ENCODE measurements around the gene UNC13D. TPM values are rescaled to one million over a fixed set of nuclear protein-coding genes. Genes with fewer than 3 reads are reported as not detected.

Gene UNC13D
- total RNA-seq, 1 donor from 2014 or later, result 2.7 TPM

- H3K9me3 ChIP-seq (ENCODE audit: insufficient read depth, low read depth, low read length), result no peaks in the 10 kb centered on the region
- DNase-seq (ENCODE audit: low read depth), result no peak
- H3K27ac ChIP-seq (ENCODE audit: low read depth, low read length), result no peak overlapping the region
- H3K9me3 Mint-ChIP-seq (ENCODE audit: unreplicated experiment), result no peaks in the 10 kb centered on the region
- peaks cover 11% of the 10 kb centered on the region for H3K4me1 Mint-ChIP-seq (ENCODE audit: low read depth, unreplicated experiment)
- H3K36me3 Mint-ChIP-seq (ENCODE audit: low read depth, unreplicated experiment), result peaks cover 14% of the 10 kb centered on the region
- TF ChIP-seq CTCF (IDR thresholded peaks at IDR 0.05; ENCODE audit: insufficient read depth, low read depth, low read length), result no peak
- no peak for TF ChIP-seq EZH2 (IDR thresholded peaks at IDR 0.05; ENCODE audit: insufficient read depth, low read length)
- no peak overlapping the region for H2AFZ ChIP-seq (ENCODE audit: low read depth, low read length)
- no peak overlapping the region for H3K4me3 Mint-ChIP-seq (ENCODE audit: unreplicated experiment)
- H3K79me2 ChIP-seq (ENCODE audit: insufficient read depth, low read length), result no peaks in the 10 kb centered on the region
- no peaks in the 10 kb centered on the region for H3K27me3 ChIP-seq (ENCODE audit: insufficient read depth, low read length)
- H3K4me3 ChIP-seq (ENCODE audit: insufficient read depth, low read depth, low read length), result no peak overlapping the region
- no peak overlapping the region for H3K4me2 ChIP-seq (ENCODE audit: low read length)
- H3K9ac ChIP-seq (ENCODE audit: low read length), result no peak overlapping the region
- FAIRE-seq, result no peak
- H3K36me3 ChIP-seq (ENCODE audit: insufficient read depth, low read length), result peaks cover 8% of the 10 kb centered on the region
- no peaks in the 10 kb centered on the region for H3K27me3 Mint-ChIP-seq (ENCODE audit: low read depth, unreplicated experiment)
- no peak overlapping the region for H3K27ac Mint-ChIP-seq (ENCODE audit: unreplicated experiment)
- peaks cover 11% of the 10 kb centered on the region for H3K4me1 ChIP-seq (ENCODE audit: insufficient read depth, low read length)
- H4K20me1 ChIP-seq (ENCODE audit: insufficient read depth, low read length), result peaks cover 7% of the 10 kb centered on the region
Measured at GRCh38 chr17:75818326-75818885, 25.8 kb downstream of the UNC13D start.

GRCh38 chr17:75817571-75817970 is 26.6 kb downstream of the UNC13D start:
- no peak overlapping the region for H3K4me3 Mint-ChIP-seq (ENCODE audit: unreplicated experiment)
- Histone ChIP-seq H3K27ac (ENCODE audit: low read depth, low read length) (no peak overlapping the region), H3K27me3 (ENCODE audit: insufficient read depth, low read length) (no peaks in the 10 kb centered on the region), H3K4me2 (ENCODE audit: low read length) (no peak overlapping the region), H3K4me1 (ENCODE audit: insufficient read depth, low read length) (peaks cover 11% of the 10 kb centered on the region), H4K20me1 (ENCODE audit: insufficient read depth, low read length) (peaks cover 7% of the 10 kb centered on the region), H3K4me3 (ENCODE audit: insufficient read depth, low read depth, low read length) (no peak overlapping the region), H3K9ac (ENCODE audit: low read length) (no peak overlapping the region), H3K9me3 (ENCODE audit: insufficient read depth, low read depth, low read length) (no peaks in the 10 kb centered on the region), H3K79me2 (ENCODE audit: insufficient read depth, low read length) (no peaks in the 10 kb centered on the region), H2AFZ (ENCODE audit: low read depth, low read length) (no peak overlapping the region), H3K36me3 (ENCODE audit: insufficient read depth, low read length) (peaks cover 11% of the 10 kb centered on the region)
- peaks cover 11% of the 10 kb centered on the region for H3K4me1 Mint-ChIP-seq (ENCODE audit: low read depth, unreplicated experiment)
- no peaks in the 10 kb centered on the region for H3K27me3 Mint-ChIP-seq (ENCODE audit: low read depth, unreplicated experiment)
- peaks cover 14% of the 10 kb centered on the region for H3K36me3 Mint-ChIP-seq (ENCODE audit: low read depth, unreplicated experiment)
- DNase-seq (ENCODE audit: low read depth), result no peak
- H3K9me3 Mint-ChIP-seq (ENCODE audit: unreplicated experiment), result no peaks in the 10 kb centered on the region
- FAIRE-seq, result no peak
- H3K27ac Mint-ChIP-seq (ENCODE audit: unreplicated experiment), result no peak overlapping the region
- no peak for TF ChIP-seq CTCF (IDR thresholded peaks at IDR 0.05; ENCODE audit: insufficient read depth, low read depth, low read length)
- TF ChIP-seq EZH2 (IDR thresholded peaks at IDR 0.05; ENCODE audit: insufficient read depth, low read length), result no peak

GRCh38 chr17:75816693-75817092 is 27.5 kb downstream of the UNC13D start:
- H3K9me3 ChIP-seq (ENCODE audit: insufficient read depth, low read depth, low read length), result no peaks in the 10 kb centered on the region
- H3K36me3 Mint-ChIP-seq (ENCODE audit: low read depth, unreplicated experiment), result peaks cover 14% of the 10 kb centered on the region
- H3K4me1 Mint-ChIP-seq (ENCODE audit: low read depth, unreplicated experiment), result peaks cover 11% of the 10 kb centered on the region
- H3K4me3 Mint-ChIP-seq (ENCODE audit: unreplicated experiment), result no peak overlapping the region
- DNase-seq (ENCODE audit: low read depth), result no peak
- H3K4me1 ChIP-seq (ENCODE audit: insufficient read depth, low read length), result peaks cover 11% of the 10 kb centered on the region
- no peak overlapping the region for H2AFZ ChIP-seq (ENCODE audit: low read depth, low read length)
- no peak overlapping the region for H3K4me2 ChIP-seq (ENCODE audit: low read length)
- H3K27ac Mint-ChIP-seq (ENCODE audit: unreplicated experiment), result no peak overlapping the region
- H3K4me3 ChIP-seq (ENCODE audit: insufficient read depth, low read depth, low read length), result no peak overlapping the region
- no peak overlapping the region for H3K27ac ChIP-seq (ENCODE audit: low read depth, low read length)
- no peak for FAIRE-seq
- H4K20me1 ChIP-seq (ENCODE audit: insufficient read depth, low read length), result peaks cover 13% of the 10 kb centered on the region
- H3K79me2 ChIP-seq (ENCODE audit: insufficient read depth, low read length), result no peaks in the 10 kb centered on the region
- H3K27me3 ChIP-seq (ENCODE audit: insufficient read depth, low read length), result no peaks in the 10 kb centered on the region
- H3K36me3 ChIP-seq (ENCODE audit: insufficient read depth, low read length), result peaks cover 15% of the 10 kb centered on the region
- no peaks in the 10 kb centered on the region for H3K27me3 Mint-ChIP-seq (ENCODE audit: low read depth, unreplicated experiment)
- TF ChIP-seq EZH2 (IDR thresholded peaks at IDR 0.05; ENCODE audit: insufficient read depth, low read length), result no peak
- no peak for TF ChIP-seq CTCF (IDR thresholded peaks at IDR 0.05; ENCODE audit: insufficient read depth, low read depth, low read length)
- H3K9me3 Mint-ChIP-seq (ENCODE audit: unreplicated experiment), result no peaks in the 10 kb centered on the region
- no peak overlapping the region for H3K9ac ChIP-seq (ENCODE audit: low read length)
